HEK293 (cell line): ENCODE measurements around the gene ECI1.

Source experiments
- ELK4 ChIP-seq: IDR thresholded peaks from 2 replicates; pipeline ENCODE4 v1.6.1; 2011; ENCODE audit warnings: mild to moderate bottlenecking, low read depth, low read length, borderline replicate concordance
- GLIS1 ChIP-seq: fragments of 450-650 bp; formaldehyde crosslinking; IDR thresholded peaks from 2 replicates; pipeline ENCODE4 v1.5.1; 2016; ENCODE audit warnings: missing biosample characterization, missing genetic modification characterization
- PRDM1 ChIP-seq: fragments of 450-650 bp; formaldehyde crosslinking; IDR thresholded peaks from 2 replicates; pipeline ENCODE4; 2016; ENCODE audit warnings: missing biosample characterization, missing genetic modification characterization
- RBAK ChIP-seq: fragments of 450-650 bp; formaldehyde crosslinking; IDR thresholded peaks from 2 replicates; pipeline ENCODE4 v1.5.1; 2016; ENCODE audit warnings: missing biosample characterization, missing genetic modification characterization
- SCRT1 ChIP-seq: fragments of 450-650 bp; formaldehyde crosslinking; IDR thresholded peaks from 2 replicates; pipeline ENCODE4 v1.5.1; 2016; ENCODE audit warnings: missing biosample characterization, missing genetic modification characterization, borderline replicate concordance
- SCRT2 ChIP-seq: fragments of 450-650 bp; formaldehyde crosslinking; IDR thresholded peaks from 2 replicates; pipeline ENCODE4 v1.5.1; 2016; ENCODE audit warnings: missing biosample characterization, missing genetic modification characterization
- ZBTB10 ChIP-seq: fragments of 450-650 bp; formaldehyde crosslinking; IDR thresholded peaks from 2 replicates; pipeline ENCODE4 v1.5.1; 2016; ENCODE audit warnings: missing biosample characterization, missing genetic modification characterization
- ZBTB11 ChIP-seq: fragments of 450-650 bp; formaldehyde crosslinking; conservative IDR thresholded peaks from 2 replicates; pipeline ENCODE4 v1.5.1; 2016; ENCODE audit warnings: low read depth, missing biosample characterization, missing genetic modification characterization
- ZBTB20 ChIP-seq: fragments of 450-650 bp; formaldehyde crosslinking; IDR thresholded peaks from 2 replicates; pipeline ENCODE4 v1.5.1; 2016; ENCODE audit warnings: missing biosample characterization, missing genetic modification characterization
- ZBTB8A ChIP-seq: fragments of 450-650 bp; formaldehyde crosslinking; IDR thresholded peaks from 2 replicates; pipeline ENCODE4 v1.5.1; 2016; ENCODE audit warnings: missing biosample characterization, missing genetic modification characterization
- ZFP3 ChIP-seq: fragments of 450-650 bp; formaldehyde crosslinking; IDR thresholded peaks from 2 replicates; pipeline ENCODE4 v1.5.1; 2016; ENCODE audit warnings: low read depth, missing biosample characterization, missing genetic modification characterization
- ZNF132 ChIP-seq: fragments of 450-650 bp; formaldehyde crosslinking; IDR thresholded peaks from 2 replicates; pipeline ENCODE4 v1.5.1; 2017; ENCODE audit warnings: missing biosample characterization, missing genetic modification characterization, borderline replicate concordance
- ZNF146 ChIP-seq: fragments of 450-650 bp; formaldehyde crosslinking; IDR thresholded peaks from 2 replicates; pipeline ENCODE4 v1.5.1; 2016; ENCODE audit warnings: missing biosample characterization, missing genetic modification characterization
- ZNF169 ChIP-seq: fragments of 450-650 bp; formaldehyde crosslinking; IDR thresholded peaks from 2 replicates; pipeline ENCODE4 v1.5.1; 2016; ENCODE audit warnings: missing biosample characterization, missing genetic modification characterization
- ZNF266 ChIP-seq: fragments of 450-650 bp; formaldehyde crosslinking; IDR thresholded peaks from 2 replicates; pipeline ENCODE4 v1.5.1; 2016; ENCODE audit warnings: missing biosample characterization, missing genetic modification characterization, low read depth
- ZNF292 ChIP-seq: fragments of 450-650 bp; formaldehyde crosslinking; IDR thresholded peaks from 2 replicates; pipeline ENCODE4 v1.5.1; 2016; ENCODE audit warnings: low read depth, missing biosample characterization, missing genetic modification characterization, borderline replicate concordance
- ZNF398 ChIP-seq: fragments of 450-650 bp; formaldehyde crosslinking; IDR thresholded peaks from 2 replicates; pipeline ENCODE4 v1.5.1; 2017; ENCODE audit warnings: missing biosample characterization, missing genetic modification characterization
- ZNF449 ChIP-seq: fragments of 450-650 bp; formaldehyde crosslinking; IDR thresholded peaks from 2 replicates; pipeline ENCODE4 v1.5.1; 2017; ENCODE audit warnings: missing biosample characterization, mild to moderate bottlenecking, missing genetic modification characterization, moderate library complexity
- ZNF529 ChIP-seq: fragments of 450-650 bp; formaldehyde crosslinking; IDR thresholded peaks from 2 replicates; pipeline ENCODE4 v1.5.1; 2017; ENCODE audit warnings: missing genetic modification characterization, missing biosample characterization; ENCODE audit not compliant: insufficient replicate concordance
- ZNF544 ChIP-seq: fragments of 450-650 bp; formaldehyde crosslinking; IDR thresholded peaks from 2 replicates; pipeline ENCODE4 v1.5.0; 2017; ENCODE audit warnings: missing biosample characterization, missing genetic modification characterization
- ZNF610 ChIP-seq: fragments of 450-650 bp; formaldehyde crosslinking; IDR thresholded peaks from 2 replicates; pipeline ENCODE4 v1.5.1; 2016; ENCODE audit warnings: missing biosample characterization, missing genetic modification characterization, borderline replicate concordance
- ZNF660 ChIP-seq: fragments of 450-650 bp; IDR thresholded peaks from 2 replicates; pipeline ENCODE4 v1.5.1; 2018; ENCODE audit warnings: missing biosample characterization, mild to moderate bottlenecking, missing genetic modification characterization
- ZNF664 ChIP-seq: fragments of 450-650 bp; formaldehyde crosslinking; IDR thresholded peaks from 2 replicates; pipeline ENCODE4 v1.5.1; 2016; ENCODE audit warnings: missing biosample characterization, missing genetic modification characterization
- ZNF76 ChIP-seq: fragments of 450-650 bp; formaldehyde crosslinking; IDR thresholded peaks from 2 replicates; pipeline ENCODE4; 2016; ENCODE audit warnings: low read depth, missing biosample characterization, missing genetic modification characterization, borderline replicate concordance
- ZNF776 ChIP-seq: fragments of 450-650 bp; formaldehyde crosslinking; IDR thresholded peaks from 2 replicates; pipeline ENCODE4 v1.5.0; 2017; ENCODE audit warnings: missing biosample characterization, missing genetic modification characterization, borderline replicate concordance
- ZNF792 ChIP-seq: fragments of 450-650 bp; formaldehyde crosslinking; IDR thresholded peaks from 2 replicates; pipeline ENCODE4 v1.5.1; 2016; ENCODE audit warnings: missing biosample characterization, missing genetic modification characterization
- ZSCAN16 ChIP-seq: fragments of 450-650 bp; formaldehyde crosslinking; IDR thresholded peaks from 2 replicates; pipeline ENCODE4 v1.5.1; 2016; ENCODE audit warnings: missing biosample characterization, missing genetic modification characterization
- ZSCAN5A ChIP-seq: fragments of 450-650 bp; formaldehyde crosslinking; IDR thresholded peaks from 2 replicates; pipeline ENCODE4 v1.5.1; 2016; ENCODE audit warnings: missing biosample characterization, missing genetic modification characterization

The ECI1 gene

GRCh38 chr16:2195322-2196161 lies 55.8 kb downstream of the ECI1 start (continued):
- TF ChIP-seq ZNF266: no peak
- no peak for TF ChIP-seq ZNF146 (tag by site-specific recombination)
- TF ChIP-seq ZNF292 (tag by site-specific recombination): no peak
- TF ChIP-seq SCRT2 (tag by site-specific recombination): no peak
- TF ChIP-seq ZNF132 (tag by site-specific recombination): no peak
- TF ChIP-seq ZBTB10 (tag by site-specific recombination): no peak
- TF ChIP-seq ZBTB11 (tag by site-specific recombination): no peak
- TF ChIP-seq ZNF776 (tag by site-specific recombination): no peak
- no peak for TF ChIP-seq ZNF792
- TF ChIP-seq ZNF449 (tag by site-specific recombination): no peak
- no peak for TF ChIP-seq PRDM1 (tag by site-specific recombination)
- no peak for TF ChIP-seq ZNF169 (tag by site-specific recombination)
- TF ChIP-seq ZFP3 (tag by site-specific recombination): no peak
- peak; percentile 97 for TF ChIP-seq GLIS1 (tag by site-specific recombination)
- TF ChIP-seq ZBTB8A (tag by site-specific recombination): peak; percentile 70
- TF ChIP-seq ZNF664 (tag by site-specific recombination): no peak
- no peak for TF ChIP-seq SCRT1 (tag by site-specific recombination)
- no peak for TF ChIP-seq ELK4
- no peak for TF ChIP-seq RBAK
- no peak for TF ChIP-seq ZNF529 (tag by site-specific recombination)
- TF ChIP-seq ZSCAN16 (tag by site-specific recombination): no peak
- no peak for TF ChIP-seq ZNF76 (tag by site-specific recombination)
- no peak for TF ChIP-seq ZNF610 (tag by site-specific recombination)
- peak; percentile 68 for TF ChIP-seq ZNF398 (tag by site-specific recombination)
- TF ChIP-seq ZSCAN5A: no peak
- TF ChIP-seq ZNF544 (tag by site-specific recombination): no peak
- TF ChIP-seq ZNF660 (tag by site-specific recombination): no peak
- TF ChIP-seq ZBTB20 (tag by site-specific recombination): peak; percentile 58; the same call in 1 of the 2 replicates
